GM19043 (cell line): ENCODE results near the gene CMTR1.

Source experiments
- ATAC-seq: cut with Tn5 transposase; IDR thresholded peaks from one replicate; pipeline ENCODE4 v1.9.1; 2021; ENCODE audit warnings: low read depth; ENCODE audit not compliant: unreplicated experiment

The CMTR1 gene

DNA sequence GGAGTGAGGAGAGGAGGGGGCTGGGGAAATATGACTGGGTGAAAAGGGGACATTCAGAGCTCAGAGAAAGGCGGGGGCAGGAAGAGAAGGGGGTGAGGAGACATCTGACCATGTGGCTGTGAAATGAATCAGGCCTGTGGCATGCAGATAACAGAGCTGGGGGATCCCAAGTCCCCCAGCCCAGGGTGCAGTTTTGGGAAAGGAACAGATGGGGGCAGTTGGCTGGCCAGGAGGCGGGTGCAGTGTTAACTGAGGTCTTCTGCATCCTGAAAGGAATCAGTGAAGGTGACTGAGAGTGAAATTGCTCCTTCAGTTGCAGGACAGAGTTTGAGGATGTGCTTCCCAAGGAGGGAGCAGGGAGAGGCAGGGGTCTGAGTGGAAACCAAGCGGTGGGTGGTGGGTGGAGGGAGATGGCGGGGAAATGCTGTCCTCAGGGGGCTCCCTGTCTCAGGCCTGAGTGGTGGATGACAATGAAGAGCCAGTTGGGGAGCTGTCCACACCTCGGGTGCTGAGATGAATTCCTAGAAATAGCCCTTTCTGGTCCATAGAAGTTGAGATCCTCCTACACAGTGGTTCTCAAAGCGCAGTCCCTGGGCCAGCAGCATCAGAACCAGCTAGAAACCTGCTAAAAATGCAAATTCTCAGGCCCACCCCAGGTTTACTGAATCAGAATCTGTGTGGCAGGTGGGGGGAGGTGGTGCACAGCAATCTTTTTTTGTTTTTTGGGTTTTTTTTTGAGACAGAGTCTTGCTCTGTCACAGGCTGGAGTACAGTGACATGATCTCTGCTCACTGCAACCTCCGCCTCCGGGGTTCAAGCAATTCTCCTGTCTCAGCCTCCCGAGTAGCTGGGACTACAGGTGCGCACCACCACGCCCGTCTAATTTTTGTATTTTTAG, 92.7 kb downstream of the CMTR1 start:
- ATAC-seq: no peak

DNA sequence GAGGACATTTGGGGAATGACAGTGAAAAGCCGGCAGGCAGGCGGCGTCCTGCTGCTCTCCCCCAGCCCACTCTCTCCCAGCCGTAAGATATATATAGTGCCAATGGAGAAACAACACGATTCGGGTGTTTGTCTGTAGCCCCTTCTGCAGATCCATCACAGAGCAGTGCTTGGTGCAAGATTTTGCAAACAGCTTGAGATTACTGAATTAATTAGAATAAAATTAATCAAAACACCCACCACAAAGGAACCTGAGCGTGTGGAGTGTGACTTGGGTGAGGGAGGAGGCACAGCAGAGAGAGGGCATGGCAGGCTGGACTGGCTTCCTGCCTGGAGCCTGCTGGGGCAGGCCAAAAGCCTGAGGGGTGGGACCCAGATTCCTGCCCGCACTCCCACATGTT, 95.5 kb downstream of the CMTR1 start:
- no peak for ATAC-seq

GRCh38 chr6:37530297-37530696, 97.3 kb downstream of the CMTR1 start:
- no peak for ATAC-seq

DNA sequence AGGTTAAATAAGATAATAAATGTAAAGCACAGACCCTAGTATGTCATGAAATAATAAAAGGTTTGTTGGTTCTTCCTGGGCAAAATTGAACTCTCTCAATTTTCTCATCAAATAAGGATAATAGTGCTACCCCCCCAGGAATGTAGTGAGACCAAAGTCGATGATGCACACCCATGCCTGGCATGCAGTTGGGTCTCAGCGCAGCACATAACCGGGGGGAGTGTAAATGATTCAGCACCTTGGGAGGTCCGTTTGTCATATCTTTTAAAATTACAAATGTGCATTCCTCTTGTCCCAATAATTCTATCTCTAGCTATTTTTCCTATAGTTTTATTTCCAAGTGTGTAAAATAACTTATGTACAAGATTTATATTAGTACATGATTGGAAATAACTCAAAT, 98.0 kb downstream of the CMTR1 start:
- no peak for ATAC-seq
